IMR-90 (cell line): ENCODE results near the gene KIFC3. TPM values are rescaled to one million over a fixed set of nuclear protein-coding genes. Genes with fewer than 3 reads are reported as not detected.

Source experiments
- ATAC-seq: fragments of 200-7000 bp; cut with Tn5 transposase; 2 replicates; pipeline ENCODE4 v1.9.1; 2020; ENCODE audit warnings: low read depth, mild to moderate bottlenecking, moderate library complexity
- BruUV-seq: library from RNA; stranded (reverse); fragments of 400-500 nt; replicated peaks from 2 replicates; lab custom pipeline; 2021; lab: Mats Ljungman, UMichigan
- CTCF ChIA-PET: fragments of 300-600 bp; formaldehyde crosslinking; extraction: SDS; loops from one replicate; lab custom pipeline; 2021; ENCODE audit warnings: antibody characterized with exemption; lab: Yijun Ruan, JAX
- POLR2A ChIA-PET: fragments of 300-600 bp; sonication (Branson Sonifier 250); formaldehyde crosslinking; loops from one replicate; lab custom pipeline; 2022; ENCODE audit warnings: antibody characterized with exemption; ENCODE audit not compliant: unreplicated experiment; lab: Charles Lee
- DNase-seq: peaks from one replicate; pipeline ENCODE4 v3.0.0; 2013
- H2AFZ ChIP-seq: replicated peaks from 2 replicates; pipeline ENCODE3; 2013; ENCODE audit warnings: low read length, mild to moderate bottlenecking; ENCODE audit not compliant: poor library complexity
- H2AK5ac ChIP-seq: 2 replicates; pipeline ENCODE4 v1.6.1; 2013; ENCODE audit warnings: low read depth, low read length, inconsistent platforms
- H2AK9ac ChIP-seq: replicated peaks from 2 replicates; pipeline ENCODE3; 2013; ENCODE audit warnings: mild to moderate bottlenecking, low read depth, low read length, moderate library complexity; ENCODE audit not compliant: poor library complexity
- H2BK120ac ChIP-seq: 2 replicates; pipeline ENCODE4 v1.6.1; 2013; ENCODE audit warnings: low read depth, low read length, inconsistent platforms
- H2BK15ac ChIP-seq: 3 replicates; pipeline ENCODE4 v1.6.1; 2013; ENCODE audit warnings: low read depth, low read length, inconsistent platforms
- H2BK20ac ChIP-seq: 2 replicates; pipeline ENCODE4 v1.6.1; 2013; ENCODE audit warnings: low read depth, mild to moderate bottlenecking, inconsistent platforms, low read length, moderate library complexity
- H2BK5ac ChIP-seq: 2 replicates; pipeline ENCODE4 v1.6.1; 2013; ENCODE audit warnings: mild to moderate bottlenecking, low read depth, low read length, inconsistent platforms; ENCODE audit not compliant: poor library complexity, severe bottlenecking
- H3K14ac ChIP-seq: replicated peaks from 2 replicates; pipeline ENCODE4 v1.6.1; 2013; ENCODE audit warnings: low read depth, low read length, inconsistent platforms
- H3K18ac ChIP-seq: 2 replicates; pipeline ENCODE4 v1.6.1; 2013; ENCODE audit warnings: low read depth, low read length, control low read depth
- H3K23ac ChIP-seq: 2 replicates; pipeline ENCODE4 v1.6.1; 2013; ENCODE audit warnings: low read depth, low read length, inconsistent platforms
- H3K27ac ChIP-seq: 2 replicates; pipeline ENCODE4 v1.5.1; 2013; ENCODE audit warnings: mild to moderate bottlenecking, control low read depth, low read length; ENCODE audit not compliant: insufficient read depth
- H3K27me3 ChIP-seq: 2 replicates; pipeline ENCODE4 v1.6.1; 2013; ENCODE audit warnings: low read length; ENCODE audit not compliant: control insufficient read depth, insufficient read depth
- H3K36me3 ChIP-seq: 2 replicates; pipeline ENCODE4 v1.6.1; 2013; ENCODE audit warnings: low read length, mixed read lengths; ENCODE audit not compliant: control insufficient read depth, insufficient read depth
- H3K4ac ChIP-seq: 2 replicates; pipeline ENCODE4 v1.6.1; 2013; ENCODE audit warnings: low read depth, low read length, inconsistent platforms
- H3K4me1 ChIP-seq: 2 replicates; pipeline ENCODE4 v1.6.1; 2013; ENCODE audit warnings: low read length, mixed read lengths; ENCODE audit not compliant: control insufficient read depth, insufficient read depth
- H3K4me2 ChIP-seq: 2 replicates; pipeline ENCODE4 v1.6.1; 2013; ENCODE audit warnings: low read depth, mild to moderate bottlenecking, control low read depth, low read length, moderate library complexity
- H3K4me3 ChIP-seq: 2 replicates; pipeline ENCODE4 v1.5.1; 2013; ENCODE audit warnings: low read depth, mild to moderate bottlenecking, control low read depth, low read length, moderate library complexity; ENCODE audit not compliant: insufficient read depth
- H3K56ac ChIP-seq: 2 replicates; pipeline ENCODE4 v1.6.1; 2013; ENCODE audit warnings: low read length, inconsistent platforms; ENCODE audit not compliant: insufficient read depth; ENCODE audit errors: extremely low read depth
- H3K79me1 ChIP-seq, 2 experiments: 2 replicates each; pipeline ENCODE4 v1.6.1; 2013; ENCODE audit warnings: low read length in 2 of 2, inconsistent platforms in 1 of 2, low read depth in 1 of 2
- H3K9ac ChIP-seq: 2 replicates; pipeline ENCODE4 v1.6.1; 2013; ENCODE audit warnings: low read depth, low read length, control low read depth
- H3K9me1 ChIP-seq: 2 replicates; pipeline ENCODE4 v1.6.1; 2013; ENCODE audit warnings: low read length, inconsistent platforms; ENCODE audit not compliant: insufficient read depth
- H3K9me3 ChIP-seq: 2 replicates; pipeline ENCODE4 v1.6.1; 2013; ENCODE audit warnings: low read length; ENCODE audit not compliant: control insufficient read depth, insufficient read depth
- H4K20me1 ChIP-seq: 2 replicates; pipeline ENCODE4 v1.6.1; 2013; ENCODE audit warnings: low read length, inconsistent platforms; ENCODE audit not compliant: insufficient read depth
- H4K5ac ChIP-seq: 2 replicates; pipeline ENCODE4 v1.6.1; 2013; ENCODE audit warnings: mild to moderate bottlenecking, low read depth, low read length, control low read depth
- H4K8ac ChIP-seq, 2 experiments: 2 replicates each; pipeline ENCODE4 v1.6.1; 2013; ENCODE audit warnings: low read depth in 2 of 2, low read length in 2 of 2, control low read depth in 1 of 2, inconsistent platforms in 1 of 2
- H4K91ac ChIP-seq: 2 replicates; pipeline ENCODE4 v1.6.1; 2013; ENCODE audit warnings: low read depth, low read length, inconsistent platforms; ENCODE audit not compliant: insufficient read depth
- FOS ChIP-seq: fragments of 150-350 bp; IDR thresholded peaks from 2 replicates; pipeline ENCODE4 v1.6.1; 2016; ENCODE audit warnings: low read depth, low read length
- MAFK ChIP-seq: IDR thresholded peaks from 2 replicates; pipeline ENCODE4 v1.6.1; 2012; ENCODE audit warnings: low read depth, low read length, improper control_type of control experiment
- MXI1 ChIP-seq: IDR thresholded peaks from 2 replicates; pipeline ENCODE4 v1.6.1; 2012; ENCODE audit warnings: low read depth, mild to moderate bottlenecking, low read length, moderate library complexity, borderline replicate concordance
- POLR2A ChIP-seq: IDR thresholded peaks from 2 replicates; pipeline ENCODE4 v1.6.1; 2012; ENCODE audit warnings: mild to moderate bottlenecking, low read depth, low read length
- RCOR1 ChIP-seq: IDR thresholded peaks from 2 replicates; pipeline ENCODE4 v1.6.1; 2012; ENCODE audit warnings: mild to moderate bottlenecking, low read length, improper control_type of control experiment; ENCODE audit not compliant: insufficient replicate concordance
- SMC3 ChIP-seq: fragments of 150-350 bp; IDR thresholded peaks from 2 replicates; pipeline ENCODE4 v1.6.1; 2016; ENCODE audit warnings: low read depth, mild to moderate bottlenecking, antibody characterized with exemption, low read length, moderate library complexity
- WGBS, 2 experiments: methylation state at CpG; one replicate each; pipeline versions ENCODE4 v1.1.5 to v1.1.7; 2013; ENCODE audit warnings: missing lambda C conversion rate in 2 of 2; ENCODE audit not compliant: insufficient read length in 1 of 2; ENCODE audit errors: extremely low coverage in 2 of 2; 5-methylcytosine and 5-hydroxymethylcytosine counted together
- dilution Hi-C: fragments of 300-500 bp; cut with HindIII; formaldehyde crosslinking; loops from one replicate; pipeline ENCODE4 v1.14.3; 2018; ENCODE audit warnings: low sequenced_read_pairs; ENCODE audit not compliant: unreplicated experiment
- in situ Hi-C: fragments of 300-500 bp; cut with MboI; formaldehyde crosslinking; loops from 3 replicates; pipeline ENCODE4 v1.14.3; 2019; ENCODE audit warnings: low sequenced_read_pairs, inconsistent platforms, mixed read lengths
- intact Hi-C: fragments of 100-400 bp; cut with micrococcal nuclease; formaldehyde crosslinking; loops from 2 replicates; pipeline ENCODE4 v1.10.0; 2022
- polyA plus RNA-seq, 3 experiments: library from polyadenylated mRNA; depleted of rRNA; stranded (reverse); fragments of >200 nt; gene quantifications; 2 replicates each; pipeline ENCODE4 v1.2.3, GENCODE V29; 2012; ENCODE audit warnings: low replicate concordance in 1 of 3
- total RNA-seq: library from RNA; depleted of rRNA; stranded (reverse); fragments of >200 nt; gene quantifications from 2 replicates; pipeline ENCODE4 v1.2.3, GENCODE V29; 2012
- TF ChIP-seq, protein P1 (sequence below): fragments of 150-350 bp; IDR thresholded peaks from 2 replicates; pipeline ENCODE4 v1.6.1; 2016; ENCODE audit warnings: low read depth, mild to moderate bottlenecking, low read length, moderate library complexity, borderline replicate concordance

The KIFC3 gene
- total and polyA plus RNA-seq, 2 of the 4 experiments (the other 2 are of a cell fraction), result 48.6 to 62.5 TPM

DNA sequence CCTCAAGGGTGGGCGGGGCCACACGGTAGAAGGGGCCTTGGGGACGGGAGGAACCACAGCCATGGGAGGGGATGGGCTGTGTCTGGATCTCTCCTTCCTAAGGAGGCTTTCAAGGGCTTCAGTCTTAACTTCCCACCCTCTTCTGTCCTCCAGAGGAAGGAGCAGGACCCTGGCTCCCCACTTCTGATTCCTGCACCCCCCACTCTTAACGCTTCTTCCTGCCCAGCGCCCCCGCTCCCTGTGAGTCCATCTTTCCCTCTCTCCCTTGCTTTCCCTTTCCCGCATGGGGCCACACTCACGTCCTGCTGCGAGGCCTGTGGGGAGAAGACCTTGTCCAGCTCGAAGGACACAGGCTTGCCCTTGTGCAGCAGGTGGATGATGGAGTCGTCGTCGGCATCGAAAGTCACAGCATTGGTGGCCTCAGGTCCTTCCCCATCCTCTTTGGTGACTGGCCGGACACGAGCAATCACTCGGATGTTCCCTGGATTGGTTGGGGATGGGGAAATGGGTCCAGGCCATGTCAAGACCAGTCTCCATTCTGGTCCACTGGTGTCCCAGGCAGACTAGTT lies 37.0 kb downstream of the KIFC3 start:
- Histone ChIP-seq H2AFZ (no peak overlapping the region), H3K9ac (no peak overlapping the region), H3K27ac (peak overlapping the region; percentile 21; the same call in 1 of the 2 replicates), H3K79me1 (peaks cover 5 to 25% of the 10 kb centered on the region in 2 experiments), H3K18ac (no peak overlapping the region), H4K5ac (no peak overlapping the region), H2AK9ac (peak overlapping the region; percentile 73), H2AK5ac (peak overlapping the region; percentile 17), H3K4me1 (peaks cover 7% of the 10 kb centered on the region), H4K8ac (peak overlapping the region in 1 of 2 experiments; percentile 22; a peak in 2 of 4 replicates), H3K4ac (no peak overlapping the region), H2BK5ac (no peak overlapping the region), H2BK120ac (no peak overlapping the region), H3K56ac (no peak overlapping the region), H3K14ac (no peak overlapping the region), H4K91ac (no peak overlapping the region), H2BK20ac (no peak overlapping the region), H3K4me3 (no peak overlapping the region), H3K36me3 (peaks cover 60% of the 10 kb centered on the region), H2BK15ac (no peak overlapping the region), H3K4me2 (no peak overlapping the region), H3K23ac (no peak overlapping the region), H3K27me3 (no peaks in the 10 kb centered on the region), H3K9me3 (no peaks in the 10 kb centered on the region), H3K9me1 (peaks cover 4% of the 10 kb centered on the region), H4K20me1 (peaks cover 3% of the 10 kb centered on the region; the same call in 1 of the 2 replicates)
- in situ Hi-C loops, result no loop called here
- DNase-seq (no peak), ATAC-seq (no peak)
- 96% methylated on average over 5 of the region's 17 CpGs; no CpG with 5 or more reads in 1 of the 2 experiments for WGBS, 2 experiments
- BruUV-seq, result no TSS peak
- dilution Hi-C loops, result no loop called here
- TF ChIP-seq MAFK, result no peak
- TF ChIP-seq, protein P1, sequence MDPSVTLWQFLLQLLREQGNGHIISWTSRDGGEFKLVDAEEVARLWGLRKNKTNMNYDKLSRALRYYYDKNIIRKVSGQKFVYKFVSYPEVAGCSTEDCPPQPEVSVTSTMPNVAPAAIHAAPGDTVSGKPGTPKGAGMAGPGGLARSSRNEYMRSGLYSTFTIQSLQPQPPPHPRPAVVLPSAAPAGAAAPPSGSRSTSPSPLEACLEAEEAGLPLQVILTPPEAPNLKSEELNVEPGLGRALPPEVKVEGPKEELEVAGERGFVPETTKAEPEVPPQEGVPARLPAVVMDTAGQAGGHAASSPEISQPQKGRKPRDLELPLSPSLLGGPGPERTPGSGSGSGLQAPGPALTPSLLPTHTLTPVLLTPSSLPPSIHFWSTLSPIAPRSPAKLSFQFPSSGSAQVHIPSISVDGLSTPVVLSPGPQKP, result no peak
- TF ChIP-seq RCOR1, result no peak
- no peak for TF ChIP-seq MXI1
- no peak for TF ChIP-seq SMC3
- TF ChIP-seq POLR2A, result no peak
- TF ChIP-seq FOS, result no peak
- ChIA-PET POLR2A (no interaction called here), CTCF (interaction anchor here (0.6 kb wide), 1 partner anchor 83 kb away, joined by 4 read pairs; no protein-coding TSS in a partner anchor)
- intact Hi-C loops, result no loop called here
